HFFc6 (cell line): ENCODE data around the gene FRY. TPM values are rescaled to one million over a fixed set of nuclear protein-coding genes. Genes with fewer than 3 reads are reported as not detected.
A peak's percentile ranks its signal among the peaks of the same experiment; 100 is the strongest.
"Not testable (repeated sequence)": the region's sequence is repeated elsewhere in the genome, so short reads cannot be mapped to it uniquely, and the experiment has no call there.

Source experiments
- DNase-seq: peaks from one replicate; pipeline ENCODE4 v3.0.0-alpha.2; 2018
- H3K27ac Mint-ChIP-seq: 2 replicates; pipeline ENCODE4 v1.8.0; 2020; ENCODE audit warnings: mild to moderate bottlenecking, mixed read lengths
- H3K27me3 Mint-ChIP-seq: 2 replicates; pipeline ENCODE4 v1.8.0; 2021; ENCODE audit warnings: mild to moderate bottlenecking, moderate library complexity, mixed read lengths; ENCODE audit not compliant: insufficient read depth
- H3K36me3 Mint-ChIP-seq: 2 replicates; pipeline ENCODE4 v1.8.0; 2021; ENCODE audit warnings: low read depth, mixed read lengths
- H3K4me1 Mint-ChIP-seq: 2 replicates; pipeline ENCODE4 v1.8.0; 2020; ENCODE audit warnings: low read depth, mixed read lengths
- H3K4me3 Mint-ChIP-seq: 2 replicates; pipeline ENCODE4 v1.8.0; 2020; ENCODE audit warnings: mild to moderate bottlenecking, moderate library complexity, mixed read lengths
- H3K9me3 Mint-ChIP-seq: 2 replicates; pipeline ENCODE4 v1.8.0; 2020; ENCODE audit warnings: mild to moderate bottlenecking, mixed read lengths
- CTCF ChIP-seq: fragments of 200-600 bp; sonication (generic); IDR thresholded peaks from 2 replicates; pipeline ENCODE4 v1.5.0; 2021; ENCODE audit warnings: antibody characterized with exemption, mild to moderate bottlenecking
- total RNA-seq, 6 experiments: library from RNA; stranded (reverse); fragmentation: NEBNext Ultra II Directional; extraction: Animal tissue kit (Norgen Biotek cat#: 25700); gene quantifications; 2 replicates in 1 of 6; 3 replicates in 5 of 6; pipeline ENCODE4 v1.2.3, GENCODE V29; 2021

Gene FRY
- total RNA-seq, 6 experiments from 2014 or later: 12.3 to 19.2 (median 13.8) TPM

DNA sequence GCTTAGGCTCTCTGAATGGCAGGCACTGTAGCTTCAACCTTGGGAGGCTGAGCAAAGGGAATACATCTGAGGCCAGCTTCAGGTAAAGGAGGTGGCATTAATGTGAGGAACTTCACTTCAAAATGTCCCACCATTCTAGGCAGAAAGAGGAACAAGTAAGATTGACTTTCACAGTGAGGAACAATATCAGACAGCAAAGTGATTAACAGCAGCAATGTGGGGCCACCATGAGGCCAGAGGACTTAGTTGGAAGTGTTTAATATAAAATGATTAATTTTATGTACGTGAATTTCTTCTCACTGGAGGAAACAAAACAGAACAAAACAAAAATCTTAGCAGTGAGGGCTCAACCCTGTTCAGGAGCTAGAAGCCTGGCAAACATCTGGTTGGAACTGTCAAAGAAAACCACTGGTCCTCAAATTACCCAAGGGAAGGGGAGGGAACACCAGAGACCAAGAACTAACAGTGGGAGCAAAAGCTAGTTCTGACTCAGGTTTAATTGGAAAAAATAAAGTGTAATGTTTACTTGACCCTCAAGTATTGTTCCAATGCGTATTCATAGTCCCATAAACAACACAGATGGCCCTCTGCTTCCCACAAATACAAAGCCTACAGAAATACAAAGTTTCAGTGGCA lies 43.9 kb upstream of the FRY start:
- Mint-ChIP-seq H3K36me3 (no peaks in the 10 kb centered on the region), H3K27me3 (peaks cover 1% of the 10 kb centered on the region)
- no peak for DNase-seq

GRCh38 chr13:31994367-31994766 lies 37.2 kb upstream of the FRY start:
- H3K9me3 Mint-ChIP-seq, H3K4me1 Mint-ChIP-seq, DNase-seq, H3K27me3 Mint-ChIP-seq, H3K4me3 Mint-ChIP-seq, H3K27ac Mint-ChIP-seq, H3K36me3 Mint-ChIP-seq: not testable (repeated sequence)

More for the DNA sequence above, 43.9 kb upstream of the FRY start:
- no peak overlapping the region for H3K4me3 Mint-ChIP-seq
- H3K9me3 Mint-ChIP-seq: no peaks in the 10 kb centered on the region
- no peak for TF ChIP-seq CTCF
- H3K4me1 Mint-ChIP-seq: peaks cover 2% of the 10 kb centered on the region
- H3K27ac Mint-ChIP-seq: no peak overlapping the region

DNA sequence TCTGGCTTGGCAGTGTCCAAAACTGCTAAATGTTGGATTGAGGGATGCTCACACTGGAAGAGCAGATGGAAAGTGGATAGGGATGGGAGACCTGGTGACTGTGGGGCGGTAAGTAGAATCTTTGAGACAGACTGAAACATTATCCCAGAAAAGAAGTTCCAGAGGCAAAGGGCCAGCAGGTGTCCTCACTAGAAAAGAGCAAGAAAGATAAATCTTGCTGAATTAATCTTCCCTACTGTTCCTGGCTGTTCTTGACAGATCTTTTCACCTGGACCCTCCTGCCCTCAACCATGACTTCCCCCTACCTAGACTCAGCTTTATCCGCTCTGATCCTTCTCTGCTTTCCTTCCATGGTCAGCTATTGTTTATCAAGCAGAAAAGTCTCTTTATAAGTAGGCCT lies 35.0 kb upstream of the FRY start:
- H3K27ac Mint-ChIP-seq: no peak overlapping the region

DNA sequence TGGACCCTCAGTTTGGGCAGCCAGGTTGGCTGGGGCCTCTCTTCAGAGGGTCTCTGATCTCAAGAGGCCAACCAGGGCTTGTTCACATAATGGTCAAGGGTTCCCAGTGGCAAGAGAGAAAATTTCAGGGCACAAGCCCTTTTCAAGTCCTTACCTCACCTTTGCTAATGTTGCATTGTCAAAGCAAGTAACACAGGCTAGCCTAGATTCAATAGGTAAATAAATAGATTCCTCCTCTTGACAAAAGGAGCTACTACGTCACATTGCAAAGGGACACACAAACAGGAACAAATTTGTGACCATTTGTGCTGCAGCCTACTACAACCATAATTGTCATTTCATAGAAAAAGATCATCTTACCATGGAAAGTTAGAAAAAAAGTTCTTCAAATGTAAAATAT lies 33.9 kb upstream of the FRY start:
- H3K4me1 Mint-ChIP-seq: peaks cover 9% of the 10 kb centered on the region; the same call in 1 of the 2 replicates
- H3K27ac Mint-ChIP-seq: no peak overlapping the region
- H3K9me3 Mint-ChIP-seq: 0 out of 2 replicates have a peak, but pooled peaks cover 3% of the 10 kb centered on the region
- H3K4me3 Mint-ChIP-seq: no peak overlapping the region
- no peak for DNase-seq
- H3K36me3 Mint-ChIP-seq: no peaks in the 10 kb centered on the region
- no peak for TF ChIP-seq CTCF
- no peaks in the 10 kb centered on the region; the same call in 1 of the 2 replicates for H3K27me3 Mint-ChIP-seq

More for the DNA sequence above, 35.0 kb upstream of the FRY start:
- TF ChIP-seq CTCF: peak; percentile 33; the same call in 1 of the 2 replicates
- Mint-ChIP-seq H3K27me3 (no peaks in the 10 kb centered on the region; the same call in 1 of the 2 replicates), H3K4me1 (peaks cover 9% of the 10 kb centered on the region; the same call in 1 of the 2 replicates), H3K4me3 (no peak overlapping the region), H3K36me3 (no peaks in the 10 kb centered on the region), H3K9me3 (0 out of 2 replicates have a peak, but pooled peaks cover 3% of the 10 kb centered on the region)
- DNase-seq: no peak

DNA sequence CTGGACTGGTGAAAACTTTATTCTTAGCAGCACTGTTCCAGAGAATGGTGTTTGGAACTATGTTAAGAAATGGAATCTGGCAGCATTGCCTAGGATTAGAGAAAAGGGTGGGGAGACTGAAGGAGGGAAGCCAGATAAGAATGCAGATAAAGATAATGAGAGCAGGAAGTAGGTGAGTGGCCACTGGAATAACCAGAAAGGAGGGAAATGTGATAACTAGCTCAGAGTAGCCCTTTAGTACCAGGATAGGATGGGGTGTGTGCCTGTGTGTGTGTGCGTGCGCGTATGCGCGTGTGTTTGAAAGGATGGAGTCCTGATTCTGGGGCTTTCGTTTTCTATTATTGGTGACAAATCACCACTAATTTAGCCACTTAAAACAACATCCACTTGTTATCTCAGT lies 33.4 kb upstream of the FRY start:
- H3K4me1 Mint-ChIP-seq: peaks cover 9% of the 10 kb centered on the region; the same call in 1 of the 2 replicates
- H3K36me3 Mint-ChIP-seq: no peaks in the 10 kb centered on the region
- 0 out of 2 replicates have a peak, but pooled peaks cover 3% of the 10 kb centered on the region for H3K9me3 Mint-ChIP-seq
- H3K27ac Mint-ChIP-seq: no peak overlapping the region
- no peaks in the 10 kb centered on the region; the same call in 1 of the 2 replicates for H3K27me3 Mint-ChIP-seq
- TF ChIP-seq CTCF: no peak
- DNase-seq: no peak
- H3K4me3 Mint-ChIP-seq: no peak overlapping the region

DNA sequence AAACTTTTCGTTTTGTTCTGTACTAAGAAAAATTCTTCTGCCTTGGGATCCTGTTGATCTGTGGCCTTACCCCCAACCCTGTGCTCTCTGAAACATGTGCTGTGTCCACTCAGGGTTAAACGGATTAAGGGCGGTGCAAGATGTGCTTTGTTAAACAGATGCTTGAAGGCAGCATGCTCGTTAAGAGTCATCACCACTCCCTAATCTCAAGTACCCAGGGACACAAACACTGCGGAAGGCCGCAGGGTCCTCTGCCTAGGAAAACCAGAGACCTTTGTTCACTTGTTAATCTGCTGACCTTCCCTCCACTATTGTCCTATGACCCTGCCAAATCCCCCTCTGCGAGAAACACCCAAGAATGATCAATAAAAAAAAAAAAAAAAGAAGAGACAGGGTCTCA lies 30.8 kb upstream of the FRY start:
- H3K27ac Mint-ChIP-seq, H3K36me3 Mint-ChIP-seq, H3K27me3 Mint-ChIP-seq, H3K4me3 Mint-ChIP-seq, DNase-seq, H3K4me1 Mint-ChIP-seq, H3K9me3 Mint-ChIP-seq: not testable (repeated sequence)
